Measurements from ENCODE around the gene OSBPL7.

Gene OSBPL7

DNA sequence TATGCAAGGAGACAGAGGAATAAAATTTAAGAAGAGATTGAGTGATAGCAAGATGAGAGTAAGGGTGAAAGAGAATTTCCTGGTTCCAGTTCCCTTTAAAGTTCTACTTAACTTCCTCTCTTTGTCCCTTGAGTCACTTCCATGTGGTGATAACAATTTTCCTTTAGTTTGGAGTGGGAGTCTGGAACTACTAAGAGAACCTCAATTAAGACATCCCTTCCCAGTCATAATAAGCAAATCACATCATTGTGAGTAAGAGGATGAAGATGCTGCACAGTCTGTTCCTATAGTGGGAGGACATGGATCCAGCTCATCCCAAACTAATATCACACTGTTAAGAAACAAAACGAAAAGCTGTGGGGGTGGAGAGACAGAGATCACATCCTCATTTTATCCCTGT lies 64.2 kb downstream of the OSBPL7 start:
- no peak for DNase-seq

Data from activated CD4-positive, alpha-beta T cell treated with anti-CD3 and anti-CD28 coated beads, Interleukin-2, amount 50 U/mL, for 48 hours (primary cell).